Chondrocyte (in vitro differentiated cells): ENCODE results near the gene PRPF31. TPM values are rescaled to one million over a fixed set of nuclear protein-coding genes. Genes with fewer than 3 reads are reported as not detected.
"Not testable (repeated sequence)": the region's sequence is repeated elsewhere in the genome, so short reads cannot be mapped to it uniquely, and the experiment has no call there.

Experiments
- DNase-seq: peaks from one replicate; pipeline ENCODE4 v3.0.0; 2021; ENCODE audit warnings: mixed read lengths, low spot score
- H3K27ac Mint-ChIP-seq: one replicate; pipeline ENCODE4 v1.8.0; 2021; ENCODE audit warnings: mild to moderate bottlenecking, moderate library complexity, mixed read lengths; ENCODE audit not compliant: unreplicated experiment
- H3K27me3 Mint-ChIP-seq: 2 replicates; pipeline ENCODE4 v1.8.0; 2021; ENCODE audit warnings: low read depth, mixed read lengths
- H3K36me3 Mint-ChIP-seq: 2 replicates; pipeline ENCODE4 v1.8.0; 2021; ENCODE audit warnings: low read depth, mixed read lengths
- H3K4me1 Mint-ChIP-seq: 2 replicates; pipeline ENCODE4 v1.8.0; 2021; ENCODE audit warnings: low read depth, mild to moderate bottlenecking, mixed read lengths
- H3K4me3 Mint-ChIP-seq: one replicate; pipeline ENCODE4 v1.8.0; 2021; ENCODE audit warnings: mild to moderate bottlenecking, moderate library complexity, mixed read lengths; ENCODE audit not compliant: unreplicated experiment
- H3K9me3 Mint-ChIP-seq: 2 replicates; pipeline ENCODE4 v1.8.0; 2021; ENCODE audit warnings: low read depth, mixed read lengths
- total RNA-seq: library from RNA; stranded (reverse); gene quantifications from 3 replicates; pipeline ENCODE4 v1.2.1, GENCODE V29; 2021
- TF ChIP-seq, protein P1 (sequence below): fragments of 200-600 bp; sonication (generic); IDR thresholded peaks from 2 replicates; pipeline ENCODE4 v1.5.0; 2021; ENCODE audit warnings: antibody characterized with exemption, mild to moderate bottlenecking, moderate library complexity

Gene PRPF31
- total RNA-seq, 1 donor from 2014 or later: 45.8 TPM

DNA sequence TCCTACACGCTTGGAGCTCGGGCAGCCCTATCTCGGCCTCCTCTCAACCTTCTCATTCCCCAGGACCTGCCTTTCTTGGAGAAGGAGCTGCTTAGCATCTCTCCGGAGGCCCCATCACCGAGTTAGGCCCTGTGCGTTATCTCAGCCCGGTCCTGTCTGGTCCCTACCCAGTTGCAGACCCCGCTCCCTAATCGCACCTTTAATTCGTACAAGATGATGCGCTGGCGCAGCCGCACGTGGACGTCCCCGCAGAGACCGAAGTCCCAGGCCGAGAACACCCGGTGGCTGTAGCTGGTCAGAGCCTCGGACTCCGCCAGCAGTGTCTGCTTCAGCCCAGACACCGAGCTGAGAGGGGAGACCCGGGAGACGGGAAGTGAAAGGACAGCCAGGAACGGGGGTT lies 49.7 kb downstream of the PRPF31 start:
- H3K4me1 Mint-ChIP-seq: peaks cover 25% of the 10 kb centered on the region
- H3K27ac Mint-ChIP-seq: no peak overlapping the region
- H3K27me3 Mint-ChIP-seq: no peaks in the 10 kb centered on the region
- no peaks in the 10 kb centered on the region for H3K36me3 Mint-ChIP-seq
- H3K9me3 Mint-ChIP-seq: no peaks in the 10 kb centered on the region
- H3K4me3 Mint-ChIP-seq: no peak overlapping the region
- no peak for DNase-seq
- TF ChIP-seq, protein P1, sequence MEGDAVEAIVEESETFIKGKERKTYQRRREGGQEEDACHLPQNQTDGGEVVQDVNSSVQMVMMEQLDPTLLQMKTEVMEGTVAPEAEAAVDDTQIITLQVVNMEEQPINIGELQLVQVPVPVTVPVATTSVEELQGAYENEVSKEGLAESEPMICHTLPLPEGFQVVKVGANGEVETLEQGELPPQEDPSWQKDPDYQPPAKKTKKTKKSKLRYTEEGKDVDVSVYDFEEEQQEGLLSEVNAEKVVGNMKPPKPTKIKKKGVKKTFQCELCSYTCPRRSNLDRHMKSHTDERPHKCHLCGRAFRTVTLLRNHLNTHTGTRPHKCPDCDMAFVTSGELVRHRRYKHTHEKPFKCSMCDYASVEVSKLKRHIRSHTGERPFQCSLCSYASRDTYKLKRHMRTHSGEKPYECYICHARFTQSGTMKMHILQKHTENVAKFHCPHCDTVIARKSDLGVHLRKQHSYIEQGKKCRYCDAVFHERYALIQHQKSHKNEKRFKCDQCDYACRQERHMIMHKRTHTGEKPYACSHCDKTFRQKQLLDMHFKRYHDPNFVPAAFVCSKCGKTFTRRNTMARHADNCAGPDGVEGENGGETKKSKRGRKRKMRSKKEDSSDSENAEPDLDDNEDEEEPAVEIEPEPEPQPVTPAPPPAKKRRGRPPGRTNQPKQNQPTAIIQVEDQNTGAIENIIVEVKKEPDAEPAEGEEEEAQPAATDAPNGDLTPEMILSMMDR: no peak

DNA sequence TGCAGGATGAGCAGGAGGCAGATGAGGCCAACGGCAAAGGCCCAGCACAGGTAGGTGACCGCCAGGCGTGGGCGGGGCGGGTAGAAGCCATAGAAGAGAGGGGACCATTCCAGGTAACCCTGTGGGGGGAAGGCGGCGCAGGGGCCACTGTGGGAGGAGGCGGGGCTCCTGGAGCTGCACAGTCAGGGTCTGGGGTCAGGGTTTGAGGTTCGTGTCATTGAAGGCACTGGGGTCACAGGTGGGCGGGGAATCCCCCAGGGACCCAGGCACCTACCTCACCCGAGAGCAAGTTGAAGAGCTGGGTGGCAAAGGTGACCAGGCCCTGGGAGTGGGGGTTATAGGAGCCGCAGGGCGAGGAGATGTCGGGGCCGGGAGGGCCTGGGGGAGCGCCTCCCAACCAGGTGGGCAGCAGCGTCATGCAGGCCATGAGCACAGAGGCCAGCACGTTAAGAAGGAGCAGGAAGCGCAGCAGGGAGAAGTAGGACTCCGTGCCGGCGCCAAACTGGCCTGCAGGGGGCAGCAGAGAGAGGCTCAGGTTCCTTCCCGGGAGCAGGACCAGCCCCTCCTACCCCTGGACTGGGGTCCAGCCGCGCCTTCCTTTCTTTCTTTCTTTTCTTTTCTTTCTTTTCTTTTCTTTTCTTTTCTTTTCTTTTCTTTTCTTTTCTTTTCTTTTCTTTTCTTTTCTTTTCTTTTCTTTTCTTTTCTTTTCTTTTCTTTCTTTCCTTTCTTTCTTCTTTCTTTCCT lies 52.8 kb downstream of the PRPF31 start:
- TF ChIP-seq, protein P1: peak; percentile 81
- H3K27me3 Mint-ChIP-seq: no peaks in the 10 kb centered on the region
- H3K36me3 Mint-ChIP-seq: no peaks in the 10 kb centered on the region
- no peaks in the 10 kb centered on the region for H3K9me3 Mint-ChIP-seq
- H3K27ac Mint-ChIP-seq: no peak overlapping the region
- peaks cover 11% of the 10 kb centered on the region for H3K4me1 Mint-ChIP-seq
- H3K4me3 Mint-ChIP-seq: no peak overlapping the region
- DNase-seq: no peak

DNA sequence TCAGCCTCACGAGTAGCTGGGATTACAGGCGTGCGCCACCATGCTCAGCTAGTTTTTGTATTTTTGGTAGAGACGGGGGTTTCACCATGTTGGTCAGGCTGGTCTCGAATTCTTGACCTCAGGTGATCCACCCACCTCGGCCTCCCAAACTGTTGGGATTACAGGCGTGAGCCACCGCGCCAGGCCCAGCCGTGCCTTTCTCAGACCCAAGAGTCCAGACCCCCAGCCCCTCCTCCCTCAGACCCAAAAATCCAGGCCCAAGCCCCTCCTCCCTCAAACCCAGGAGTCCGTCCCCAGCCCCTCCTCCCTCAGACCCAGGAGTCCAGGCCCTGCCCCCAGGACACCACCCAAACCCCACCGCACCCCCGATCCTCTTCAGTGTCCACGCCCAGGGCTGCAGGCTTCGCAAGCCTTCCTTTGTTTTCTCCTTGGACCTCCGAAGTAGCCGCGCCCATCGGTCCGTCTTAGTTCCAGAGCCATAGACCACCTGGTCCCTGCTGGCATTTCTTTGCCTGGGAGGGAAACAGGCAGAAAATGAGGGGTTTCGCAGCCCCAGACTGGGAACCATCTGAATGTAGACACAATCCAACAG lies 53.7 kb downstream of the PRPF31 start:
- no peak for DNase-seq
- Mint-ChIP-seq H3K4me1 (peaks cover 10% of the 10 kb centered on the region), H3K27ac (no peak overlapping the region), H3K4me3 (no peak overlapping the region), H3K9me3 (no peaks in the 10 kb centered on the region), H3K27me3 (no peaks in the 10 kb centered on the region), H3K36me3 (no peaks in the 10 kb centered on the region)
- TF ChIP-seq, protein P1: no peak

DNA sequence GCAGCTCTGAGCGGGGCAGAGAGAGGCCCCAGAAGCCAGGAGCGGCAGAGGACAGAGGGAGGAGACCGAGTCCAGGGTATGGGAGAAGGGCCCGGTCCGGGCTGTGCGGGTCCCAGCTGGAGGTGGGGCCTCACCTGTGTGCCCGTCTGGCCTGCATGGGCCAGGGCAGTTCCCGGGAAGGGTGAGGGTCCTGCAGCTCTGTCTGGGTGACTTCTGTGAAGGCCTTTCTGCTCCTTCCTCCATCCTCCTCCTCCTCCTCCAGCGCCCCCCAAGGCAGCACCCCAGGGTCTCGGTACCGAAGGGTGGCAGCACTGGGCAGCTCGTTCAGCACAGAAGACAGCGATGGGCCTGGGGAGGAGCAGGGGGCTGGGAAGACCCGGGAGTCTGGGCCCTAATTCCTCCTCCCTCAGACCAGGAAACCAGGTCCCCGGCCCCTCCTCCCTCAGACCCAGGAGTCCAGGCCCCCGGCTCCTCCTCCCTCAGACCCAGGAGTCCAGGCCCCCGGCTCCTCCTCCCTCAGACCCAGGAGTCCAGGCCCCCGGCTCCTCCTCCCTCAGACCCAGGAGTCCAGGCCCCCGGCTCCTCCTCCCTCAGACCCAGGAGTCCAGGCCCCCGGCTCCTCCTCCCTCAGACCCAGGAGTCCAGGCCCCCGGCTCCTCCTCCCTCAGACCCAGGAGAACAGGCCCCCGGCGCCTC lies 56.3 kb downstream of the PRPF31 start:
- not testable (repeated sequence) for H3K27ac Mint-ChIP-seq, H3K36me3 Mint-ChIP-seq, DNase-seq, H3K27me3 Mint-ChIP-seq, H3K9me3 Mint-ChIP-seq, H3K4me1 Mint-ChIP-seq, H3K4me3 Mint-ChIP-seq

DNA sequence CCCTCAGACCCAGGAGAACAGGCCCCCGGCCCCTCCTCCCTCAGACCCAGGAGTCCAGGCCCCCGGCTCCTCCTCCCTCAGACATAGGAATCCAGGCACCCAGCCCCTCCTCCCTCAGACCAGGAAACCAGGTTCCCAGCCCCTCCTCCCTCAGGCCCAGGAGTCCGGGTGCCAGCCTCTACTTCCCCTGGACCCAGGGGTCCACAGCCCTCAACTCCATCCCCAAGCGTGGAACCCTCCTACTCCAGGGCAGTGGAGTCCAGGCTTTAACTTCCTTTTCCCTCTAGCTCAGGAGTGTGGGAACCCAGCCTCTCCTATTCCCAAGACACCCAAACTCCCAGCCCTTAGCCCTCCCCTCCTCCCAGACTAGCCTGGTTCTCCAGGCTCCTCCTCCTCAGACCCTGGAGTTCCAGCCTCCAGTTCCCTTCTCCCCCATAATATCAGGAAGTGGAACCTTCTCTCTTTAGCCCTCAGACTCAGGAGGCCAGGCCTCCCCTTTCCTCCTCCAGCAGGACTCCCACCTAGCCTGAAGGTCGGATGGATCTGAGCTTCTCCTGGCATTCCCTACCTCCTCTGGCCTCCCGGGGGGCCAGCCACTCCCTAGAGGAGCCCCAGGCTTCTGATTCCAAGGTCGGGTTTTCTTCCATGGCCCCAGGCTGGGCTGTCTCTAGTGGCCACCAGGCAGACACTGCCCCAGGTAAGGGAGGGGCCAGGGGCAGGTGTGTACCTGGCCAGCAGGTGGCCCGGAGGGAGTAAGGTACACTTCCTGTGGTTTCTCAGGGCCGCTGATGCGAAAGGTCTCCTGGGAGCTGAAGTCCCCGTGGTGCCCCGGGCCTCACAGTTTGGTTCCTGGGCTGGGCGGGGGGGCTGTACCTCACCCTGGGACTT lies 57.2 kb downstream of the PRPF31 start, which contains the start of gene TMC4:
TMC4 (minus strand) TSS at position 690 of the 888 bp plus-strand sequence; CDS start at position 647, 43 bp downstream.
- DNase-seq: no peak

More for the DNA sequence above, 57.2 kb downstream of the PRPF31 start, which contains the start of gene TMC4:
- Mint-ChIP-seq H3K9me3 (no peaks in the 10 kb centered on the region), H3K27ac (peak within 1 kb of the TSS; percentile 32), H3K4me1 (peaks cover 5% of the 10 kb centered on the region), H3K4me3 (no peak within 1 kb of the TSS), H3K36me3 (peaks cover 4% of the 10 kb centered on the region), H3K27me3 (no peaks in the 10 kb centered on the region)
- TF ChIP-seq, protein P1: no peak
